H1 (cell line): ENCODE data around the gene BRD4. TPM values are rescaled to one million over a fixed set of nuclear protein-coding genes. Genes with fewer than 3 reads are reported as not detected.

Experiments used
- CTCF ChIA-PET: fragments of 300-600 bp; sonication (Branson Sonifier 250); formaldehyde crosslinking; loops from one replicate; lab custom pipeline; 2021; ENCODE audit not compliant: partially characterized antibody; lab: Charles Lee
- POLR2A ChIA-PET: fragments of 300-600 bp; sonication (Branson Sonifier 250); formaldehyde crosslinking; loops from one replicate; lab custom pipeline; 2021; ENCODE audit warnings: inconsistent platforms; ENCODE audit not compliant: partially characterized antibody; lab: Charles Lee
- DNase-seq, 2 experiments: peaks; one replicate each; pipeline versions ENCODE4 v3.0.0 to v3.0.0-alpha.2; 2010 to 2022; ENCODE audit warnings: low spot score in 2 of 2, low read depth in 1 of 2, mixed read lengths in 1 of 2
- FAIRE-seq: peaks from 2 replicates; lab custom pipeline; 2011; peaks lifted over from hg19 to GRCh38; lab: Jason Lieb, UNC
- H2AFZ ChIP-seq: 2 replicates; pipeline ENCODE4 v1.8.1; 2012; ENCODE audit warnings: low read length, inconsistent platforms
- H2AK5ac ChIP-seq: 2 replicates; pipeline ENCODE4 v1.6.1; 2013; ENCODE audit warnings: low read depth, low read length
- H2BK120ac ChIP-seq: replicated peaks from 2 replicates; pipeline ENCODE3; 2013; ENCODE audit warnings: low read depth, low read length, inconsistent platforms
- H2BK12ac ChIP-seq: 2 replicates; pipeline ENCODE4 v1.6.1; 2013; ENCODE audit warnings: low read depth, low read length
- H2BK15ac ChIP-seq: 2 replicates; pipeline ENCODE4 v1.6.1; 2013; ENCODE audit warnings: low read length
- H2BK20ac ChIP-seq: 2 replicates; pipeline ENCODE4 v1.6.1; 2013; ENCODE audit warnings: low read length
- H2BK5ac ChIP-seq: 2 replicates; pipeline ENCODE4 v1.6.1; 2013; ENCODE audit warnings: low read depth, low read length
- H3K14ac ChIP-seq: 2 replicates; pipeline ENCODE4 v1.6.1; 2013; ENCODE audit warnings: inconsistent platforms; ENCODE audit not compliant: insufficient read length
- H3K18ac ChIP-seq: 2 replicates; pipeline ENCODE4 v1.6.1; 2013; ENCODE audit warnings: low read length; ENCODE audit errors: extremely low read depth
- H3K23ac ChIP-seq: 2 replicates; pipeline ENCODE4 v1.6.1; 2013; ENCODE audit warnings: inconsistent platforms; ENCODE audit not compliant: insufficient read length
- H3K23me2 ChIP-seq: 2 replicates; pipeline ENCODE4 v1.6.1; 2013; ENCODE audit warnings: low read depth, low read length
- H3K27ac ChIP-seq: 2 replicates; pipeline ENCODE4 v1.6.1; 2011; ENCODE audit warnings: low read depth, low read length, inconsistent platforms
- H3K27me3 ChIP-seq, 4 experiments: replicated peaks in 1 of 4; 1 replicate in 1 of 4; 2 replicates in 3 of 4; pipeline versions ENCODE4 v1.6.1 to v1.8.1; 2011 to 2013; ENCODE audit warnings: low read length in 3 of 4, mild to moderate bottlenecking in 3 of 4, inconsistent platforms in 2 of 4, mixed read lengths in 2 of 4, moderate library complexity in 1 of 4; ENCODE audit not compliant: control insufficient read depth in 3 of 4, insufficient read depth in 3 of 4; ENCODE audit errors: extremely low read depth in 1 of 4
- H3K36me3 ChIP-seq, 4 experiments: 2 replicates each; pipeline versions ENCODE4 v1.6.1 to v1.8.1; 2011 to 2013; ENCODE audit warnings: mild to moderate bottlenecking in 4 of 4, low read length in 3 of 4, moderate library complexity in 2 of 4, control low read depth in 1 of 4, inconsistent platforms in 1 of 4; ENCODE audit not compliant: insufficient read depth in 4 of 4, control insufficient read depth in 2 of 4
- H3K4ac ChIP-seq: replicated peaks from 2 replicates; pipeline ENCODE3; 2013; ENCODE audit warnings: low read length, low read depth, mixed read lengths, inconsistent platforms; ENCODE audit not compliant: insufficient read length
- H3K4me1 ChIP-seq, 4 experiments: replicated peaks in 1 of 4; 1 replicate in 1 of 4; 2 replicates in 3 of 4; pipeline versions ENCODE4 v1.6.1 to v1.8.1; 2011 to 2013; ENCODE audit warnings: low read length in 3 of 4, inconsistent platforms in 2 of 4, mixed read lengths in 1 of 4; ENCODE audit not compliant: insufficient read depth in 4 of 4, control insufficient read depth in 3 of 4
- H3K4me2 ChIP-seq, 2 experiments: 2 replicates each; pipeline versions ENCODE4 v1.6.1 to v1.8.1; 2011 to 2013; ENCODE audit warnings: low read depth in 2 of 2, low read length in 2 of 2, control low read depth in 1 of 2, inconsistent platforms in 1 of 2, mild to moderate bottlenecking in 1 of 2; ENCODE audit not compliant: insufficient read depth in 1 of 2
- H3K4me3 ChIP-seq, 4 experiments: fragments of 200-600, 300-600 bp in 1 of 4; sonication (generic), shearing (Covaris generic), sonication (Bioruptor Twin) in 1 of 4; 2 replicates each; pipeline versions ENCODE4 v1.5.1 to v1.8.1; 2011 to 2016; ENCODE audit warnings: low read length in 4 of 4, low read depth in 3 of 4, control low read depth in 2 of 4, inconsistent platforms in 2 of 4, mild to moderate bottlenecking in 2 of 4, mixed read lengths in 1 of 4, moderate library complexity in 1 of 4; ENCODE audit not compliant: insufficient read depth in 2 of 4; ENCODE audit errors: extremely low read depth in 1 of 4
- H3K56ac ChIP-seq: replicated peaks from 2 replicates; pipeline ENCODE3; 2013; ENCODE audit warnings: low read depth, mild to moderate bottlenecking, mixed read lengths, low read length, inconsistent platforms; ENCODE audit not compliant: insufficient read length
- H3K79me1 ChIP-seq: 2 replicates; pipeline ENCODE4 v1.6.1; 2013; ENCODE audit warnings: low read depth, low read length, control low read depth
- H3K79me2 ChIP-seq, 2 experiments: 2 replicates each; pipeline versions ENCODE4 v1.6.1 to v1.8.1; 2012 to 2013; ENCODE audit warnings: low read length in 2 of 2, mild to moderate bottlenecking in 2 of 2, inconsistent platforms in 1 of 2; ENCODE audit not compliant: insufficient read depth in 2 of 2, control insufficient read depth in 1 of 2
- H3K9ac ChIP-seq, 4 experiments: replicated peaks in 1 of 4; 1 replicate in 1 of 4; 2 replicates in 3 of 4; pipeline versions ENCODE4 v1.6.1 to v1.8.1; 2011 to 2013; ENCODE audit warnings: low read depth in 3 of 4, low read length in 3 of 4, control low read depth in 2 of 4, mild to moderate bottlenecking in 2 of 4, moderate library complexity in 2 of 4, inconsistent platforms in 1 of 4; ENCODE audit errors: extremely low read depth in 1 of 4
- H3K9me3 ChIP-seq, 2 experiments: 2 replicates each; pipeline versions ENCODE4 v1.6.1 to v1.8.1; 2012 to 2013; ENCODE audit warnings: mild to moderate bottlenecking in 2 of 2, moderate library complexity in 2 of 2, control low read depth in 1 of 2, inconsistent platforms in 1 of 2, low read depth in 1 of 2, low read length in 1 of 2, mixed read lengths in 1 of 2; ENCODE audit not compliant: insufficient read depth in 2 of 2
- H4K20me1 ChIP-seq, 2 experiments: replicated peaks in 1 of 2; 2 replicates each; pipeline versions ENCODE3 to v1.8.1; 2011 to 2013; ENCODE audit warnings: inconsistent platforms in 2 of 2, low read length in 2 of 2, mild to moderate bottlenecking in 1 of 2; ENCODE audit not compliant: insufficient read depth in 2 of 2, control insufficient read depth in 1 of 2
- H4K5ac ChIP-seq: 2 replicates; pipeline ENCODE4 v1.6.1; 2013; ENCODE audit warnings: low read length, low read depth, mixed read lengths, inconsistent platforms; ENCODE audit not compliant: insufficient read length
- H4K8ac ChIP-seq: 2 replicates; pipeline ENCODE4 v1.8.0; 2013; ENCODE audit warnings: mild to moderate bottlenecking, moderate library complexity, low read length, inconsistent platforms; ENCODE audit not compliant: insufficient read depth; ENCODE audit errors: extremely low read depth
- H4K91ac ChIP-seq: replicated peaks from 2 replicates; pipeline ENCODE3; 2013; ENCODE audit warnings: low read length, mixed read lengths, inconsistent platforms; ENCODE audit not compliant: insufficient read length
- CBX8 ChIP-seq: fragments of 300-800, 300-1000 bp; sonication (generic); IDR thresholded peaks from 2 replicates; pipeline ENCODE4 v1.7.1; 2016; ENCODE audit warnings: low read depth, low read length, borderline replicate concordance
- CHD2 ChIP-seq: IDR thresholded peaks from 2 replicates; pipeline ENCODE4 v1.6.1; 2012; ENCODE audit warnings: low read length, improper control_type of control experiment
- JUND ChIP-seq: IDR thresholded peaks from 2 replicates; pipeline ENCODE4 v1.6.1; 2011; ENCODE audit warnings: mild to moderate bottlenecking, improper control_type of control experiment, low read length
- KDM1A ChIP-seq: fragments of 200-600, 300-600 bp; sonication (generic); IDR thresholded peaks from 2 replicates; pipeline ENCODE4 v1.7.1; 2016; ENCODE audit warnings: mild to moderate bottlenecking, low read length, borderline replicate concordance
- KDM4A ChIP-seq: IDR thresholded peaks from one replicate; pipeline ENCODE4 v1.7.1; 2012; ENCODE audit warnings: low read depth, mild to moderate bottlenecking, moderate library complexity, low read length, inconsistent platforms; ENCODE audit not compliant: severe bottlenecking
- NANOG ChIP-seq: IDR thresholded peaks from 2 replicates; pipeline ENCODE4 v1.6.1; 2011; ENCODE audit warnings: low read length, low read depth, mild to moderate bottlenecking, inconsistent platforms; ENCODE audit not compliant: insufficient read depth, poor library complexity, severe bottlenecking
- PHF8 ChIP-seq: fragments of 200-600 bp; sonication (generic); conservative IDR thresholded peaks from 2 replicates; pipeline ENCODE4 v1.7.1; 2012; ENCODE audit warnings: low read depth, mild to moderate bottlenecking, inconsistent platforms, low read length, moderate library complexity
- POLR2AphosphoS5 ChIP-seq: IDR thresholded peaks from 2 replicates; pipeline ENCODE4 v1.6.1; 2011; ENCODE audit warnings: low read depth, low read length
- SIN3A ChIP-seq, 2 experiments: IDR thresholded peaks in 1 of 2; conservative IDR thresholded peaks in 1 of 2; 2 replicates each; pipeline ENCODE4 v1.6.1; 2011 to 2012; ENCODE audit warnings: low read length in 2 of 2, improper control_type of control experiment in 1 of 2, low read depth in 1 of 2, mild to moderate bottlenecking in 1 of 2
- WGBS, 2 experiments: shearing (Covaris generic) in 1 of 2; methylation state at CpG; one replicate each; pipeline versions ENCODE4 v1.1.6 to v1.1.7; 2013 to 2015; ENCODE audit warnings: low lambda C conversion rate in 2 of 2, mixed read lengths in 2 of 2, inconsistent platforms in 1 of 2, low coverage in 1 of 2, missing lambda C conversion rate in 1 of 2; ENCODE audit not compliant: insufficient replicate concordance in 2 of 2, insufficient coverage in 1 of 2, insufficient read length in 1 of 2; ENCODE audit errors: extremely low coverage in 1 of 2, missing lambda C conversion rate in 1 of 2; 5-methylcytosine and 5-hydroxymethylcytosine counted together
- polyA plus RNA-seq, 7 experiments: library from polyadenylated mRNA; depleted of rRNA in 3 of 7; stranded (reverse) in 5 of 7; unstranded in 2 of 7; fragments of >200 nt in 5 of 7; fragments of 200-250 nt in 2 of 7; gene quantifications; 1 replicate in 5 of 7; 2 replicates in 1 of 7; 4 replicates in 1 of 7; pipeline versions ENCODE4 v1.2.1 to v1.2.3, GENCODE V29; 2011 to 2013; ENCODE audit warnings: missing spikeins in 2 of 7, mixed read lengths in 2 of 7
- total RNA-seq: library from RNA; stranded (reverse); fragmentation: NEBNext Ultra II Directional; extraction: Animal tissue kit (Norgen Biotek cat#: 25700); gene quantifications from 2 replicates; pipeline ENCODE4 v1.2.1, GENCODE V29; 2021

BRD4 gene
- total and polyA plus RNA-seq, 2 of the 8 experiments (the other 6 are each of a cell fraction or from before 2014, with no cell fraction given), result 14.1 to 146 TPM

- peak in 1 of 2 experiments; percentile 77 for DNase-seq
- Histone ChIP-seq H3K56ac (peak within 1 kb of the TSS; percentile 90), H2BK12ac (no peak within 1 kb of the TSS), H3K23me2 (peaks cover 8% of the 10 kb centered on the region), H3K27ac (no peak within 1 kb of the TSS), H3K4me3 (peak within 1 kb of the TSS; percentile 81 to 100 (median 92)), H2BK15ac (no peak within 1 kb of the TSS), H3K4ac (peak within 1 kb of the TSS; percentile 85), H3K4me1 (peaks cover 0 to 11% (median 8%) of the 10 kb centered on the region in 4 experiments), H4K8ac (peak within 1 kb of the TSS; percentile 79), H3K27me3 (peaks cover 0 to 2% (median 0%) of the 10 kb centered on the region in 4 experiments; a peak in 1 of 7 replicates), H4K20me1 (peaks cover 4 to 18% of the 10 kb centered on the region in 2 experiments), H2BK20ac (peak within 1 kb of the TSS; percentile 61; the same call in 1 of the 2 replicates), H2BK5ac (no peak within 1 kb of the TSS), H2AFZ (0 out of 2 replicates have a peak within 1 kb of the TSS, but pooled peaks have one; percentile 40), H3K79me2 (peaks cover 4 to 19% of the 10 kb centered on the region in 2 experiments; a peak in 3 of 4 replicates), H3K18ac (peak within 1 kb of the TSS; percentile 48; the same call in 1 of the 2 replicates), H4K5ac (peak within 1 kb of the TSS; percentile 67), H4K91ac (peak within 1 kb of the TSS; percentile 85), H3K36me3 (peaks cover 0 to 24% (median 5%) of the 10 kb centered on the region in 4 experiments; a peak in 4 of 8 replicates), H2AK5ac (0 out of 2 replicates have a peak within 1 kb of the TSS, but pooled peaks have one; percentile 24), H2BK120ac (no peak within 1 kb of the TSS), H3K23ac (no peak within 1 kb of the TSS), H3K9ac (peak within 1 kb of the TSS in 3 of 4 experiments; percentile 46 to 89 (median 62); a peak in 6 of 7 replicates), H3K4me2 (peak within 1 kb of the TSS; percentile 83 to 97), H3K9me3 (no peaks in the 10 kb centered on the region), H3K14ac (peak within 1 kb of the TSS; percentile 24), H3K79me1 (peaks cover 11% of the 10 kb centered on the region)
- WGBS, 2 experiments, result 12% methylated on average over 12 of the region's 74 CpGs; no CpG with 5 or more reads in 1 of the 2 experiments
- FAIRE-seq, result no peak
- CTCF ChIA-PET, result interaction anchor here (0.9 to 2.6 kb wide), 7 partner anchors 13 to 200 kb away, joined by 3 to 13 read pairs (median 6); no protein-coding TSS in a partner anchor
- POLR2A ChIA-PET, result interaction anchor here (0.8 to 7.1 kb wide), 12 partner anchors 7 to 179 kb away, joined by 3 to 58 read pairs (median 6); partner anchors contain the start of genes AKAP8 and EPHX3
- TF ChIP-seq CHD2, result no peak
- TF ChIP-seq POLR2AphosphoS5, result no peak
- TF ChIP-seq JUND, result no peak
- TF ChIP-seq NANOG, result no peak
- no peak for TF ChIP-seq CBX8
- peak; percentile 53 for TF ChIP-seq KDM4A
- TF ChIP-seq KDM1A, result no peak
- peak; percentile 51 for TF ChIP-seq PHF8
- TF ChIP-seq SIN3A (conservative IDR thresholded peaks at IDR 0.05 in 1 of 2, IDR thresholded peaks at IDR 0.05 in 1 of 2; ENCODE audit: low read depth in 1 of 2, low read length in 2 of 2), result peak in 1 of 2 experiments; percentile 44; a peak in 1 of 4 replicates
Observed at GRCh38 chr19:15200553-15201364, 131.6 kb downstream of the BRD4 start, which contains the start of gene NOTCH3. NOTCH3 (minus strand) TSS chr19:15200995; CDS start chr19:15200905, 90 bp downstream.
